GM12875 (cell line): ENCODE results near the gene CPLANE1.
"Not testable (repeated sequence)": the region's sequence is repeated elsewhere in the genome, so short reads cannot be mapped to it uniquely, and the experiment has no call there.

Experiments
- H3K4me3 ChIP-seq: one replicate; pipeline ENCODE4 v1.5.1; 2011; ENCODE audit warnings: low read depth, low read length, control low read depth
- TF ChIP-seq, protein P1 (sequence below): IDR thresholded peaks from 2 replicates; pipeline ENCODE4 v1.5.1; 2011; ENCODE audit warnings: low read depth, mild to moderate bottlenecking, control low read depth, inconsistent platforms, low read length, moderate library complexity, borderline replicate concordance; ENCODE audit not compliant: insufficient read depth

Gene CPLANE1

DNA sequence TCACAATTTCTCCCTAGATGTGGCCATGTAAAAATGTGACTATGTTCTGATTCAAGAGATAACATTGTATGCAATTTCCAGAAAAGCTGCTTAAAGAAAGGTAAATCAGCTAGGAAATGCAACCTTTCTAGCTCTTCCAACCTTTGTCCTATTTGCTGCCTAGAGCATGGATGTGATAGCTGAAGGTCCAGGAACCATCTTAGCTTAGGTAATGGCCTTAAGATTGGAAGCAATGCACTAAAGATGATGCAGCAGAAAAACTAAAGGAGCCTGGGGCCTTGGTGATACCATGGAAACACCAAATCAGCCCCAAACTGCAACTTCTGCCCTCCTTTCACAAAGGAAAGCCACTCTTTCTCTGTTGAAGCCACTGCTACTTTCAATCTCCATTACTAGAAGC lies 27.0 kb downstream of the CPLANE1 start:
- TF ChIP-seq, protein P1, sequence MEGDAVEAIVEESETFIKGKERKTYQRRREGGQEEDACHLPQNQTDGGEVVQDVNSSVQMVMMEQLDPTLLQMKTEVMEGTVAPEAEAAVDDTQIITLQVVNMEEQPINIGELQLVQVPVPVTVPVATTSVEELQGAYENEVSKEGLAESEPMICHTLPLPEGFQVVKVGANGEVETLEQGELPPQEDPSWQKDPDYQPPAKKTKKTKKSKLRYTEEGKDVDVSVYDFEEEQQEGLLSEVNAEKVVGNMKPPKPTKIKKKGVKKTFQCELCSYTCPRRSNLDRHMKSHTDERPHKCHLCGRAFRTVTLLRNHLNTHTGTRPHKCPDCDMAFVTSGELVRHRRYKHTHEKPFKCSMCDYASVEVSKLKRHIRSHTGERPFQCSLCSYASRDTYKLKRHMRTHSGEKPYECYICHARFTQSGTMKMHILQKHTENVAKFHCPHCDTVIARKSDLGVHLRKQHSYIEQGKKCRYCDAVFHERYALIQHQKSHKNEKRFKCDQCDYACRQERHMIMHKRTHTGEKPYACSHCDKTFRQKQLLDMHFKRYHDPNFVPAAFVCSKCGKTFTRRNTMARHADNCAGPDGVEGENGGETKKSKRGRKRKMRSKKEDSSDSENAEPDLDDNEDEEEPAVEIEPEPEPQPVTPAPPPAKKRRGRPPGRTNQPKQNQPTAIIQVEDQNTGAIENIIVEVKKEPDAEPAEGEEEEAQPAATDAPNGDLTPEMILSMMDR = no peak
- H3K4me3 ChIP-seq = no peak overlapping the region

DNA sequence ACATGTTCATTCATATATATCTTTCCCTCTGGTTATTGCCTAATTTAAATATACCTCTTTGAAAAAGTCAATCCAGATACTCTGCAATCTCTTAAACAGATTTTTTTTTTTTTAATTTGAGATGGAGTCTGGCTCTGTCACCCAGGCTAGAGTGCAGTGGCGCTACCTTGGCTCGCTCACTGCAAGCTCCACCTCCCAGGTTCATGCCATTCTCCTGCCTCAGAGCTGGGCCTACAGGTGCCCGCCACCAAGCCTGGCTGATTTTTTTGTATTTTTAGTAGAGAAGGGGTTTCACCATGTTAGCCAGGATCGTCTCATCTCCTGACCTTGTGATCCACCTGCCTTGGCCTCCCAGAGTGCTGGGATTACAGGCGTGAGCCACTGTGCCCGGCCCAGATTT lies 28.8 kb downstream of the CPLANE1 start:
- not testable (repeated sequence) for H3K4me3 ChIP-seq

DNA sequence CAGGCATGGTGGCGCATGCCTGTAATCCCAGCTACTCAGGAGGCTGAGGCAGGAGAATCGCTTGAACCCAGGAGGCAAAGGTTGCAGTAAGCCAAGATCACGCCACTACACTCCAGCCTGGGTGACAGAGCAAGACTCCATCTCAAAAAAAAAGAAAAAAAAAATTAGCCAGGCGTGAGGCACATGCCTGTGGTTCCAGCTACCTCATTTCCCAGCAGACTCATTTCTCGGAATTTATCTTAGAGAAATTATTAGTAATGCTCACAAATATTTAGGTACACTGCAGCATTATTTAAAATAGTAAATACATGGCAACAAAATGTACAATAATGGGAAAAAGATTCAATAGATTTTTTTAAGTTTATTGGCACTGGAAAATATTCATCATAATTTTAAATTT lies 29.8 kb downstream of the CPLANE1 start:
- not testable (repeated sequence) for H3K4me3 ChIP-seq

DNA sequence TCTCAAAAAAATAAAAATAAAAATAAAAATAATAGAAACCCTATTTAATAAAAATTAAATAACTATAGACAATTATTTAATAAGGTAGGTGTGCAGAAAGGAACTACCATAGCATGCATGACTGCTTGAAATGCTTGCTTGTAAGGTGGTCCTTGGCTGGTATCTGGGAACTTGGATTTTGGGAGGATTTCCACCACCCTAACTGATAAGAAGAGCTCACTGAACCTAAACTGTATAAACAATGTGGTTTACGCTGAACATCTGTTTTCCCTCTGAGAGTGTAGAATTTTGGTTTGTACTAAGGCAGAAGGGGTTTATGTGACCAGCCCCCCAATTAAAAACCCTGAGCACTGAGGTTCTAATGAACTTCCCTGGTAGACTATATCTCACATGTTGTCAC lies 31.2 kb downstream of the CPLANE1 start:
- no peak overlapping the region for H3K4me3 ChIP-seq
- TF ChIP-seq, protein P1 = no peak

DNA sequence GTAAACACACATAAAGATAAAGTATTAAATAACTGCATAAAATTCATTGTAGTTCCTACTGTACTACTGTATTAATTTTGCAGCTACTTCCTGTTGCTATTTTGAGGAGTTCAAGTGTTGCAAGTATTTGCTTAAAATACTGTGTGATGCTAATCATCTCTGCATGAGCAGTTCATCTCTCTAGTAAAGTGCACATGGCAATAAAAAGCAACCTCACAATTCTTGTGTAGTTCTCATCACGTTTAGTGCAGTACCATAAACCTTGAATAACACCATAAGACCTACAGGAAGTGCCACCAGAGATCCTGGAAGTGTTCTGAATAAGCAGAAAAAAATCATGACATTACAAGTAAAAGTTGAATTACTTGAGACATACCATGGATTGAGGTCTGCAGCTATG lies 34.6 kb downstream of the CPLANE1 start:
- TF ChIP-seq, protein P1 = no peak
- no peak overlapping the region for H3K4me3 ChIP-seq

DNA sequence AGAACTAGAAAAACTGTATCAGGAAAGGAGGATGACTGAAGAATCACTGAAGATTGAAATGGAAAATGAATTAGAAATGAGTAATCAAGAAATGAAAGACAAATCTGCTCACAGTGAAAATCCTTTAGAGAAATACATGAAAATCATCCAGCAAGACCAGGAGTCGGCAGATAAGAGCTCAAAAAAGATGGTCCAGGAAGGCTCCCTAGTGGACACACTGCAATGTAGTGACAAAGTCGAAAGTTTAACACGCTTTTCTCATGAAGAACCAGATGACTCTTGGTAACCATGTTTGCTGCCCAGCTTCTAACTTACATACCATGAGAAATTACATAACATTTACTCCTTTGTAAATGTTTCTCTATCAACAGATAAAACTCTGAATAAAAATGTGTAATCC lies 37.1 kb downstream of the CPLANE1 start:
- TF ChIP-seq, protein P1 = no peak

DNA sequence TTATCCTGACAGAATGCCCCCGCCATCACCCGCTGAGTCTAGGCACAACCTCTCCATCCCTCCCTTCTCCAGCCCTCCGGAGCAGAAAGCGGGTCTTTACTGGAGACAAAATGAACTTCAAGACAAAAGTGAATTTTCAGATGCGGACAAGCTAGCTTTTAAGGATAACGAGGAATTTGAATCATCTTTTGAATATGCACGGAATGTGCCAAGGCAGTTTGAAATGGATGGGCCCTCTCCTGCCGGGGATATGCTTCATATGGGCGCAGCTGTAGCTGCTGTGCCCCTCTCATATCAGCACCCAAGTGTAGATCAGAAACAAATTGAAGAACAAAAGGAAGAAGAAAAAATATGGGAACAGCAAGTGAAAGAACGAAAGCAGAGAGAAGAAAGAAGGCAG lies 37.5 kb downstream of the CPLANE1 start:
- H3K4me3 ChIP-seq = no peak overlapping the region
- TF ChIP-seq, protein P1 = no peak

More for the DNA sequence above, 37.1 kb downstream of the CPLANE1 start:
- H3K4me3 ChIP-seq = no peak overlapping the region

DNA sequence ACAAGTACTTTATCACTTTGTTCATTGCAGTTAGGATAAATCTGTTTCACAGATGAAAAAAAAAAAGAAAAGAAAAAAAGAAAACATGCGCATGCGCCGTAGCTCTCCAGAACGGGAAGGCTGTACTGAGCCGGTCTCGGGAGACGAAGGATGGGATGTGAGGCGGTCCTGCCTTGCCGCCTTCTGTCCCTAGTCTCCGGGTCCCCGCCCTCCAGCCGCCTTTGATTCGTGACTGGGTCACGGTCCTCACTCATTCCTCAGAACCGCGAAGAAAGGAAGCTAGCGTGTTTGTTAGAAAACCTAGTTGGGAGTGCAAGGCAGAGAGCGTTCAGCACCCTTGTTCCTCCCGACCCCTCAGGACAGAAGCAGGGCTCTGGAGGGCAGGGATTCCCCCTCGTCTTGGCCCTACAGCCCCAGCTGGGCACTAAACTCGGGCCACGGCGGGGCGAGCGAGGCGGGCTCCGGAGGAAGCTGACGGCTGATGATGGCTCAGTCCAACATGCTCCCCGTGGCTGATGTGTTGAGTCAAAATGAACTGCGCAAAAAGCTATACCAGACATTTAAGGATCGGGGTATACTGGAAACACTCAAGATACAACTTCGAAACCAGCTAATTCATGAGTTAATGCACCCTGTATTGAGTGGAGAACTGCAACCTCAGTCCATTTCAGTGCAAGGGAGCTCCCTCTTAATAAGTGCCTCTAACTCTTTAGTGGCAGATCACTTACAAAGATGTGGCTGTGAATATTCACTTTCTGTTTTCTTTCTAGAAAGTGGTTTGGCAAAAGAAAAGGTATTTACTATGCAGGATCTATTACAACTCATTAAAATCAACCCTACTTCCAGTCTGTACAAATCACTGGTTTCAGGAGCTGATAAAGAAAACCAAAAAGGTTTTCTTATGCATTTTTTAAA lies 40.0 kb downstream of the CPLANE1 start:
- TF ChIP-seq, protein P1 = no peak
- H3K4me3 ChIP-seq = peak overlapping the region; percentile 49
